SU-DHL-6 (cell line): ENCODE measurements around the gene RALB.

ENCODE experiments used
- H2AFZ ChIP-seq: fragments of 200-600 bp; sonication (generic); 2 replicates; pipeline ENCODE4 v1.6.1; 2014; ENCODE audit warnings: low read depth, mild to moderate bottlenecking, moderate library complexity, mixed read lengths, antibody characterized with exemption, low read length; ENCODE audit not compliant: severe bottlenecking
- H3F3A ChIP-seq: fragments of 200-600 bp; shearing (Covaris generic); 2 replicates; pipeline ENCODE4 v1.6.0; 2016; ENCODE audit warnings: antibody characterized with exemption, mild to moderate bottlenecking; ENCODE audit not compliant: insufficient read depth
- H3K27ac ChIP-seq: fragments of 200-600 bp; sonication (generic); 2 replicates; pipeline ENCODE4 v1.5.1; 2016; ENCODE audit warnings: low read depth, mild to moderate bottlenecking, low read length, moderate library complexity, mixed read lengths
- H3K27me3 ChIP-seq: fragments of 200-600 bp; sonication (generic), shearing (Covaris generic); 2 replicates; pipeline ENCODE4 v1.6.0; 2014; ENCODE audit warnings: mild to moderate bottlenecking, low read length
- H3K36me3 ChIP-seq: fragments of 200-600 bp; sonication (generic); 2 replicates; pipeline ENCODE4 v1.6.1; 2014; ENCODE audit warnings: mild to moderate bottlenecking, low read length, mixed read lengths
- H3K4me2 ChIP-seq: fragments of 300-600, 200-600 bp; shearing (Covaris generic), sonication (generic); 2 replicates; pipeline ENCODE4 v1.6.0; 2014; ENCODE audit warnings: low read length, low read depth, mild to moderate bottlenecking; ENCODE audit not compliant: poor library complexity, severe bottlenecking
- H3K4me3 ChIP-seq: fragments of 200-600 bp; sonication (generic); 2 replicates; pipeline ENCODE4 v1.5.1; 2014; ENCODE audit warnings: antibody characterized with exemption, low read length, mild to moderate bottlenecking, mixed read lengths; ENCODE audit not compliant: insufficient read depth, poor library complexity, severe bottlenecking
- H3K79me2 ChIP-seq: fragments of 200-600 bp; sonication (generic); 2 replicates; pipeline ENCODE4 v1.6.1; 2014; ENCODE audit warnings: mild to moderate bottlenecking, low read length, moderate library complexity; ENCODE audit not compliant: insufficient read depth
- H3K9ac ChIP-seq: fragments of 200-600 bp; sonication (generic); 2 replicates; pipeline ENCODE4 v1.7.0; 2014; ENCODE audit warnings: mild to moderate bottlenecking, low read length
- H3K9me2 ChIP-seq: fragments of 200-600 bp; sonication (generic); replicated peaks from 2 replicates; pipeline ENCODE4 v1.6.1; 2014; ENCODE audit warnings: low read length; ENCODE audit not compliant: insufficient read depth
- H3K9me3 ChIP-seq: fragments of 200-600 bp; sonication (generic); 2 replicates; pipeline ENCODE4 v1.6.1; 2014; ENCODE audit warnings: low read length, mixed read lengths; ENCODE audit not compliant: insufficient read depth
- H4K20me1 ChIP-seq: fragments of 200-600 bp; sonication (generic); 2 replicates; pipeline ENCODE4 v1.6.1; 2014; ENCODE audit warnings: low read depth, mild to moderate bottlenecking, antibody characterized with exemption, low read length, moderate library complexity, mixed read lengths
- EZH2phosphoT487 ChIP-seq: fragments of 200-600 bp; sonication (generic), shearing (Covaris generic); conservative IDR thresholded peaks from 2 replicates; pipeline ENCODE4 v1.6.1; 2018; ENCODE audit warnings: mild to moderate bottlenecking, antibody characterized with exemption, low read length, moderate library complexity, mixed read lengths
- TF ChIP-seq, protein P1 (sequence below): fragments of 200-600 bp; sonication (generic); IDR thresholded peaks from one replicate; pipeline ENCODE4 v1.5.1; 2017; ENCODE audit warnings: antibody characterized with exemption, mild to moderate bottlenecking, low read length, moderate library complexity; ENCODE audit not compliant: insufficient read depth, poor library complexity, severe bottlenecking

The RALB gene

DNA sequence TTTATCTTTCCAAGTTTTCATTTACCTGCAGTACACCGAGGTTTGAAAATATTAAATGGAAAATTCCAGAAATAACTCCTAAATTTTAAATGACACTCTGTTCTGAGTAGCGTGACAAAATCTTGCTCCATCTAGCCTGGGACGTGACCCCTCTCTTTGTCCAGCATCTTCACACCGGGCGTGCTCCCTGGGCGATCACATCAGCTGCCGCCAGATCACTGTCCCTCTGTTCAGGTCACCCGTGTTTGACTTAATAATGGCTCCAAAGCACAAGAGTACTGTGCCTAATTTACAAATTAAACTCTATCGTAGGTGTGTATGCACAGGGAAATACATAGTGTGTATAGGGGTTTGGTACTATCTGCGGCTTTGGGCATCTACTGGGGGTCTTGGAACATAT lies 23.3 kb upstream of the RALB start:
- H3K9me3 ChIP-seq: no peaks in the 10 kb centered on the region
- H3K79me2 ChIP-seq: no peaks in the 10 kb centered on the region
- H3K9me2 ChIP-seq: no peaks in the 10 kb centered on the region
- no peak overlapping the region for H2AFZ ChIP-seq
- H3K36me3 ChIP-seq: no peaks in the 10 kb centered on the region
- H3F3A ChIP-seq: no peaks in the 10 kb centered on the region
- no peak overlapping the region for H3K4me3 ChIP-seq
- no peak for TF ChIP-seq EZH2phosphoT487
- TF ChIP-seq, protein P1, sequence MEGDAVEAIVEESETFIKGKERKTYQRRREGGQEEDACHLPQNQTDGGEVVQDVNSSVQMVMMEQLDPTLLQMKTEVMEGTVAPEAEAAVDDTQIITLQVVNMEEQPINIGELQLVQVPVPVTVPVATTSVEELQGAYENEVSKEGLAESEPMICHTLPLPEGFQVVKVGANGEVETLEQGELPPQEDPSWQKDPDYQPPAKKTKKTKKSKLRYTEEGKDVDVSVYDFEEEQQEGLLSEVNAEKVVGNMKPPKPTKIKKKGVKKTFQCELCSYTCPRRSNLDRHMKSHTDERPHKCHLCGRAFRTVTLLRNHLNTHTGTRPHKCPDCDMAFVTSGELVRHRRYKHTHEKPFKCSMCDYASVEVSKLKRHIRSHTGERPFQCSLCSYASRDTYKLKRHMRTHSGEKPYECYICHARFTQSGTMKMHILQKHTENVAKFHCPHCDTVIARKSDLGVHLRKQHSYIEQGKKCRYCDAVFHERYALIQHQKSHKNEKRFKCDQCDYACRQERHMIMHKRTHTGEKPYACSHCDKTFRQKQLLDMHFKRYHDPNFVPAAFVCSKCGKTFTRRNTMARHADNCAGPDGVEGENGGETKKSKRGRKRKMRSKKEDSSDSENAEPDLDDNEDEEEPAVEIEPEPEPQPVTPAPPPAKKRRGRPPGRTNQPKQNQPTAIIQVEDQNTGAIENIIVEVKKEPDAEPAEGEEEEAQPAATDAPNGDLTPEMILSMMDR: no peak
- no peaks in the 10 kb centered on the region for H4K20me1 ChIP-seq
- H3K4me2 ChIP-seq: no peak overlapping the region
- H3K27ac ChIP-seq: no peak overlapping the region
- H3K27me3 ChIP-seq: no peaks in the 10 kb centered on the region
- no peak overlapping the region for H3K9ac ChIP-seq

DNA sequence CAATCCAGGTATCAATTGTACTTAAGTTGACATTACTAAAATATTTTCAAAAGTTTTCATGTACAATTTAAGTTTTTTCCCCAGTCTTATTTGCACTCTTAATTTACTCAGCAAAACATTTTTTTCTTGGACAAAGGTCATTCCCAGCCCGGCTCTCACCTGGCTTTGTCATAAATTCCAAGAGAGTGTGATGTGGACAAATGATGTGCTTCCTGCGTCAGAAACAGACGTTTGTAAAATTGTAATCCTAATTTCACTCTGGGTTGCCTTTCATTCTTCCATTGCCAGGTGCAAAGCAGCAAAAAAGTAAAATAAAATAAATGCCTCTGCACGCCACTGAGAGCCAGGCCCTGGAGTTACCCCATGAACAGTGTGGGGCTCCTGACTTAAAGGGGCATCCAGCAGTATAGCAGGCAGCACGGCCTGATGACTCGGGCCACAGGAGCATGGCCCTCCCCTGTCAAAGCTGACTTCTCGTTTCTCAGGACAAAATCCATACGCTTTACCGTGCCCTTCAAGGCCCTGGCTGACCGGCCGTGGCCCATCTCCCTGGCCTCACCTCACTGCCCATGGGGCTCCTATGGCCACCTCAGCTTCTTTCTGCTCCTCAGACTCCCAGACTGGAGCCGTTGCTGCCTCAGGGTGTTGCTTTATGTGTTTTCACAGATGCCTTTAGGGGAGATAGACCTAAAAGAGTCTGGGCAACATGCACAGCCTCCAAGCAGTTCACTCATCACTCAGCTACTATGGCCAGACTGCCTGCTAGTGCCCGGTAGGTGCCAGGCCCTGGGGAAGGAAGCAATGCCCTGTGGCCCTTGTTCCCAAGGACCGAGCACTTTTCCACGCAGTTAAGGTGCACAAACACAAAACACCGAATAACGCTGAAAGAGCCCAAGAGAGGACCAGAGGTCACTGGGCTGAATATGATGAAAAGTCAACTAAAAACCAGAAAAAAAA lies 21.9 kb upstream of the RALB start:
- Histone ChIP-seq H2AFZ (no peak overlapping the region), H3K9me3 (no peaks in the 10 kb centered on the region), H3K36me3 (no peaks in the 10 kb centered on the region), H3K79me2 (no peaks in the 10 kb centered on the region), H3K4me2 (no peak overlapping the region), H3F3A (no peaks in the 10 kb centered on the region), H3K27ac (no peak overlapping the region), H3K4me3 (no peak overlapping the region), H3K9me2 (no peaks in the 10 kb centered on the region), H3K27me3 (no peaks in the 10 kb centered on the region), H4K20me1 (no peaks in the 10 kb centered on the region), H3K9ac (no peak overlapping the region)
- TF ChIP-seq, protein P1: no peak
- TF ChIP-seq EZH2phosphoT487: no peak

DNA sequence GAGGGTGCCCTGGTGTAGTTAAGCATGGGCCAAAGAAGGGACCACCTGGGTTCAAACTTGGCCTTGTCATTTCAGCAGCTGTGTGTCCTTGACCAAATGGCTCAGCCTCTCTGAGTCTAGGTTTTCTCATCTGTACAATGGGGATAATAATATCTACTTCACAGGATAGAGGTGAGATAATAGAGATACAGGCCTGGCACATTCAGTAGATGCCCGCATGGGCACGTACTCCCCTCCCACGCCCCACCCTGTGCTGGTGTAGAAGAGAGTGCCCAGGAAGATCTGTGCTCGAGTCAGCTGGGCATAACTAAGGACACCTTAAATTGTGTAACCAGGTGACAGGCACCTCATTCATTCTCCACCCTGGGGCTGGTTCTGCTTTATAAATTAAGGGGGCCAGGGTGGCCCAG lies 21.1 kb upstream of the RALB start:
- Histone ChIP-seq H3K9ac (no peak overlapping the region), H3K4me3 (no peak overlapping the region), H3K27ac (no peak overlapping the region), H3K4me2 (no peak overlapping the region), H3F3A (no peaks in the 10 kb centered on the region), H2AFZ (no peak overlapping the region), H3K9me2 (no peaks in the 10 kb centered on the region), H3K9me3 (no peaks in the 10 kb centered on the region), H4K20me1 (no peaks in the 10 kb centered on the region), H3K27me3 (no peaks in the 10 kb centered on the region), H3K36me3 (no peaks in the 10 kb centered on the region), H3K79me2 (no peaks in the 10 kb centered on the region)
- no peak for TF ChIP-seq EZH2phosphoT487
- TF ChIP-seq, protein P1: no peak
